Astrocyte of the spinal cord (primary cell): ENCODE results near the gene CD58.

Source experiments
- DNase-seq: peaks from one replicate; pipeline ENCODE4 v3.0.0; 2011; ENCODE audit warnings: low read depth, low spot score
- H3K4me3 ChIP-seq: 2 replicates; pipeline ENCODE4 v1.5.1; 2011; ENCODE audit warnings: low read depth, mild to moderate bottlenecking, low read length, moderate library complexity
- in situ Hi-C: cut with HindIII; loops from 2 replicates; pipeline ENCODE4 v1.10.0; 2017; ENCODE audit warnings: low sequenced_read_pairs
- TF ChIP-seq, protein P1 (sequence below): IDR thresholded peaks from 2 replicates; pipeline ENCODE4 v1.5.1; 2012; ENCODE audit warnings: low read depth, mild to moderate bottlenecking, low read length, inconsistent platforms

Gene CD58

DNA sequence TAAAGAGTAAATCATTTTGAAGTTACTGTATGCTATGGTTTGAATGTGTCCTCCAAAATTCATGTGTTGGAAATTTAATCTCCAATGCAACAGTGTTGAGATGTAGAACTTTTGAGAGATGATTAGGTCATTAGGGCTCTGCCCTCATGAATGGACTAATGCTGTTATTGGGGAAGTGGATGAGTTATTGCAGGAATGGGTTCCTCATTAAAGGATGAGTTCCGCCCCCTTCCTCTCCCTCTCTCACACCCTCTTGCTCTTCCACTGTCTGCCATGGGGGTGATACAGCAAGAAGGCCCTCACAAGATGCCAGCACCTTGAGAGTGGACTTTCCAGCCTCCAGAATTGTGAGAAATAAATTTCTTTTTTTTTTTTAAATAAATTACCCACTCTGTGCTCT lies 100.2 kb downstream of the CD58 start:
- DNase-seq, result no peak
- TF ChIP-seq, protein P1, sequence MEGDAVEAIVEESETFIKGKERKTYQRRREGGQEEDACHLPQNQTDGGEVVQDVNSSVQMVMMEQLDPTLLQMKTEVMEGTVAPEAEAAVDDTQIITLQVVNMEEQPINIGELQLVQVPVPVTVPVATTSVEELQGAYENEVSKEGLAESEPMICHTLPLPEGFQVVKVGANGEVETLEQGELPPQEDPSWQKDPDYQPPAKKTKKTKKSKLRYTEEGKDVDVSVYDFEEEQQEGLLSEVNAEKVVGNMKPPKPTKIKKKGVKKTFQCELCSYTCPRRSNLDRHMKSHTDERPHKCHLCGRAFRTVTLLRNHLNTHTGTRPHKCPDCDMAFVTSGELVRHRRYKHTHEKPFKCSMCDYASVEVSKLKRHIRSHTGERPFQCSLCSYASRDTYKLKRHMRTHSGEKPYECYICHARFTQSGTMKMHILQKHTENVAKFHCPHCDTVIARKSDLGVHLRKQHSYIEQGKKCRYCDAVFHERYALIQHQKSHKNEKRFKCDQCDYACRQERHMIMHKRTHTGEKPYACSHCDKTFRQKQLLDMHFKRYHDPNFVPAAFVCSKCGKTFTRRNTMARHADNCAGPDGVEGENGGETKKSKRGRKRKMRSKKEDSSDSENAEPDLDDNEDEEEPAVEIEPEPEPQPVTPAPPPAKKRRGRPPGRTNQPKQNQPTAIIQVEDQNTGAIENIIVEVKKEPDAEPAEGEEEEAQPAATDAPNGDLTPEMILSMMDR, result no peak
- H3K4me3 ChIP-seq, result no peak overlapping the region
- in situ Hi-C loops, result no loop called here

DNA sequence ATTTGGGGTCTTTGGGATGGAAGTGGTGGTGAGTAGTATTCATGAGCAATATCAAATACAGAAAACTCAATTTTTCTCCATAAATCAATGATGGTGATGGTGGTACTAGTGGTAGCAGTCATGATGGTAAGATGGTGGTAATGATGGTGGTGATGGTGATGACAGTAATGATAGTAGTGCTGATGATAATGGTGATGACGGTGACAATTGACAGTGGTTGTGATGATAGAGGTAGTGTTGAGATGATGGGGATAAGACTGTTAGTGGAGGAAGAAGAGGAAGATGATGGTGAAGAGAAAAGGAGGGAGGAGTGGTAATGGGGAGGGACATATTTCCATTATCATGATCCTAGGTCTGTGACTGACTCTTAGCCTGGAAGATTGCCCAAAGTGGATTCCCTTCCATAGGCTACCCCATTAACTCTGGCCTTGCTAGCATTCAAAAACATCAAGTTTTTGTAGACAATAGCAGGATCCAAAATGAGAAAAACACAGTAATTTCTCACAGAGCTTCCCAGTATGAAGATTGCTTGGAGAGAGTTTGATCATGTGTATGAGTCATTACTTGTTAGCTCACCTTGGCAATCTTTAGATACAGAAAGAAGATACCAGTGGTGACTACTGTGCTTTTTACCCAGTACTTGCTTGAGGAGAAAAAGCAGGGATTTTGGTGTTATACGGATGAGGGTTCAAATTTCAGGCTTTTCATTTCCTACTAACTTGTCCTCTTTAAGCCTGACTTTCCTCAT lies 103.8 kb downstream of the CD58 start:
- in situ Hi-C loops, result no loop called here
- TF ChIP-seq, protein P1, result no peak
- DNase-seq, result no peak

GRCh38 chr1:116465845-116466685 lies 104.8 kb downstream of the CD58 start:
- H3K4me3 ChIP-seq, result no peak overlapping the region
- TF ChIP-seq, protein P1, result no peak
- DNase-seq, result no peak
- in situ Hi-C loops, result no loop called here

More for the DNA sequence above, 103.8 kb downstream of the CD58 start:
- H3K4me3 ChIP-seq, result no peak overlapping the region

DNA sequence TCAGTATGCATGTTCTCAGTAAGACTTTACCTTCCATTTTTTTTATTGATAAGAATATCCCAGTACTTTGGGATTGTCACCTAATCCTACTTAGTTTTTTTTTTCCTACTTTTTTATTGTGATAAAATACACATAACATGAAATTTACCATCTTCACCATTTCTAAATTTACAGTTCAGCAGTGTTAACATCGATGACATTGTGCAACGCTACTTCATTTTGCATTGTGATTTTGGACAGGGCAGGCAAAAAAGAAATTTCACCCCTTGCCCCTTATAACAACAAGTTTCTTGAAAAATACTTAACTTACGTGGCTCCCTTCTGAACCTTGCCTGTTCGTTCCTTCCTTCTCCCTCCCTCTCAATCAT lies 105.4 kb downstream of the CD58 start:
- in situ Hi-C loops, result no loop called here
- H3K4me3 ChIP-seq, result no peak overlapping the region
- TF ChIP-seq, protein P1, result no peak
- DNase-seq, result no peak
